Gastrocnemius medialis (tissue), 4 donors: ENCODE results near the gene KMT2E. TPM values are rescaled to one million over a fixed set of nuclear protein-coding genes. Genes with fewer than 3 reads are reported as not detected.

Experiments
- ATAC-seq, 2 donors: fragments of 150-250 bp; one replicate each; pipeline ENCODE4 v1.9.1; 2016
- DNase-seq, 2 donors: peaks; one replicate each; pipeline ENCODE4 v3.0.0-alpha.2; 2019
- H3K27ac ChIP-seq, 4 donors: fragments of 200-600 bp; sonication (generic); 1 replicate in 1 of 4; 2 replicates in 3 of 4; pipeline ENCODE4 v1.5.1; 2016 to 2018; ENCODE audit warnings: mild to moderate bottlenecking in 2 of 4, moderate library complexity in 1 of 4
- H3K27me3 ChIP-seq, 3 donors: fragments of 200-600 bp; sonication (generic) in 2 of 3; 1 replicate in 1 of 3; 2 replicates in 2 of 3; pipeline versions ENCODE4 v1.5.1 to v1.6.0; 2016 to 2019; ENCODE audit warnings: mild to moderate bottlenecking in 1 of 3, moderate library complexity in 1 of 3
- H3K36me3 ChIP-seq, 2 donors: fragments of 200-600 bp; sonication (generic) in 1 of 2; one replicate each; pipeline ENCODE4 v1.5.1; 2017 to 2018
- H3K4me1 ChIP-seq, 2 donors: fragments of 200-600 bp; sonication (generic) in 1 of 2; one replicate each; pipeline ENCODE4 v1.5.1; 2016 to 2017; ENCODE audit warnings: mild to moderate bottlenecking in 2 of 2
- H3K4me3 ChIP-seq, 4 donors: fragments of 200-600 bp; sonication (generic) in 3 of 4; 1 replicate in 1 of 4; 2 replicates in 3 of 4; pipeline ENCODE4 v1.5.1; 2016 to 2019; ENCODE audit warnings: mild to moderate bottlenecking in 2 of 4
- H3K9me3 ChIP-seq, 3 donors: fragments of 200-600 bp; sonication (generic) in 2 of 3; 1 replicate in 1 of 3; 2 replicates in 2 of 3; pipeline ENCODE4 v1.5.1; 2016 to 2019
- CTCF ChIP-seq, 5 experiments: fragments of 450-650 bp in 3 of 5; fragments of 200-600 bp in 2 of 5; sonication (generic) in 2 of 5; IDR thresholded peaks in 4 of 5; conservative IDR thresholded peaks in 1 of 5; 1 replicate in 4 of 5; 2 replicates in 1 of 5; pipeline ENCODE4 v1.5.1; 2016 to 2019; ENCODE audit warnings: antibody characterized with exemption in 5 of 5, mild to moderate bottlenecking in 3 of 5, moderate library complexity in 3 of 5
- POLR2A ChIP-seq, 2 donors: fragments of 450-650 bp; IDR thresholded peaks; one replicate each; pipeline ENCODE4 v1.6.1; 2017; ENCODE audit warnings: antibody characterized with exemption in 2 of 2, mild to moderate bottlenecking in 2 of 2, moderate library complexity in 2 of 2
- in situ Hi-C, 4 donors: fragments of 200-750 bp; cut with MboI; loops; one replicate each; pipeline versions ENCODE4 v1.15.0 to v1.8.0; 2017; ENCODE audit warnings: low sequenced_read_pairs in 4 of 4
- intact Hi-C: fragments of 100-400 bp; cut with DNase I; formaldehyde crosslinking; loops from one replicate; pipeline ENCODE4 v1.15.1; 2023; ENCODE audit warnings: low total_unique reads
- total RNA-seq, 4 donors: library from RNA; depleted of rRNA; stranded (reverse); fragments of >200 nt; gene quantifications; one replicate each; pipeline versions ENCODE4 v1.1.0 to v1.2.3, GENCODE V29; 2016

KMT2E gene
- total RNA-seq, 4 donors from 2014 or later, result 29.7 to 72.1 (median 38.0) TPM

GRCh38 chr7:105141068-105141467 is 127.1 kb downstream of the KMT2E start:
- H3K27me3 ChIP-seq, result no peaks in the 10 kb centered on the region
- DNase-seq (no peak), ATAC-seq (no peak)
- peaks cover 0 to 4% of the 10 kb centered on the region in 2 donors for H3K4me1 ChIP-seq
- H3K36me3 ChIP-seq, result peaks cover 0 to 13% of the 10 kb centered on the region in 2 donors
- no peaks in the 10 kb centered on the region for H3K9me3 ChIP-seq
- H3K4me3 ChIP-seq, result no peak overlapping the region
- intact Hi-C loops (no loop called here), in situ Hi-C loops (no loop called here)
- H3K27ac ChIP-seq, result no peak overlapping the region
- TF ChIP-seq CTCF (IDR thresholded peaks at IDR 0.05 in 4 of 5, conservative IDR thresholded peaks at IDR 0.05 in 1 of 5) (no peak), POLR2A (IDR thresholded peaks at IDR 0.05) (no peak)

- H3K4me1 ChIP-seq, result peaks cover 0 to 7% of the 10 kb centered on the region in 2 donors
- no peak for DNase-seq
- no peak for TF ChIP-seq POLR2A (IDR thresholded peaks at IDR 0.05)
- TF ChIP-seq CTCF (IDR thresholded peaks at IDR 0.05 in 4 of 5, conservative IDR thresholded peaks at IDR 0.05 in 1 of 5), result no peak
- no peak overlapping the region for H3K27ac ChIP-seq
- H3K9me3 ChIP-seq, result no peaks in the 10 kb centered on the region
- intact Hi-C loops (loop anchor here (10.0 kb wide), 1 partner anchor 185 kb away; no protein-coding TSS in a partner anchor), in situ Hi-C loops (no loop called here)
- H3K27me3 ChIP-seq, result no peaks in the 10 kb centered on the region
- no peak overlapping the region for H3K4me3 ChIP-seq
- no peaks in the 10 kb centered on the region for H3K36me3 ChIP-seq
- ATAC-seq, result no peak
These were observed 135.8 kb downstream of the KMT2E start for GRCh38 chr7:105149827-105150226.

- H3K36me3 ChIP-seq, result no peaks in the 10 kb centered on the region
- H3K4me3 ChIP-seq, result no peak overlapping the region
- intact Hi-C loops (loop anchor here (10.0 kb wide), 1 partner anchor 184 kb away; no protein-coding TSS in a partner anchor), in situ Hi-C loops (no loop called here)
- H3K27me3 ChIP-seq, result no peaks in the 10 kb centered on the region
- H3K27ac ChIP-seq, result no peak overlapping the region
- H3K4me1 ChIP-seq, result peaks cover 0 to 7% of the 10 kb centered on the region in 2 donors
- TF ChIP-seq POLR2A (IDR thresholded peaks at IDR 0.05), result no peak
- TF ChIP-seq CTCF (IDR thresholded peaks at IDR 0.05 in 4 of 5, conservative IDR thresholded peaks at IDR 0.05 in 1 of 5), result no peak
- no peaks in the 10 kb centered on the region for H3K9me3 ChIP-seq
- no peak for ATAC-seq
- no peak for DNase-seq
These were observed 137.1 kb downstream of the KMT2E start for GRCh38 chr7:105151152-105151551.

GRCh38 chr7:105153531-105153930 is 139.5 kb downstream of the KMT2E start:
- intact Hi-C loops, result loop anchor here (10.0 kb wide), 1 partner anchor 181 kb away; no protein-coding TSS in a partner anchor
- no peaks in the 10 kb centered on the region for H3K27me3 ChIP-seq
- ATAC-seq, result no peak
- H3K4me1 ChIP-seq, result peaks cover 0 to 7% of the 10 kb centered on the region in 2 donors
- no peak for DNase-seq
- no peaks in the 10 kb centered on the region for H3K9me3 ChIP-seq
- in situ Hi-C loops, result no loop called here
- TF ChIP-seq CTCF (IDR thresholded peaks at IDR 0.05 in 4 of 5, conservative IDR thresholded peaks at IDR 0.05 in 1 of 5), result no peak
- no peak for TF ChIP-seq POLR2A (IDR thresholded peaks at IDR 0.05)
- no peak overlapping the region for H3K4me3 ChIP-seq
- no peaks in the 10 kb centered on the region for H3K36me3 ChIP-seq
- no peak overlapping the region for H3K27ac ChIP-seq

- intact Hi-C loops (loop anchor here (10.0 kb wide), 1 partner anchor 181 kb away; no protein-coding TSS in a partner anchor), in situ Hi-C loops (no loop called here)
- Histone ChIP-seq H3K4me3 (no peak overlapping the region), H3K36me3 (no peaks in the 10 kb centered on the region), H3K9me3 (no peaks in the 10 kb centered on the region), H3K27ac (no peak overlapping the region), H3K27me3 (no peaks in the 10 kb centered on the region), H3K4me1 (peaks cover 0 to 7% of the 10 kb centered on the region in 2 donors)
- TF ChIP-seq CTCF (IDR thresholded peaks at IDR 0.05 in 4 of 5, conservative IDR thresholded peaks at IDR 0.05 in 1 of 5) (no peak), POLR2A (IDR thresholded peaks at IDR 0.05) (no peak)
- no peak for DNase-seq
- ATAC-seq, result no peak
These were observed 140.1 kb downstream of the KMT2E start for GRCh38 chr7:105154084-105154483.
